ENCODE measurements around the gene ARL13B.
A peak's percentile ranks its signal among the peaks of the same experiment; 100 is the strongest.
"Not testable (repeated sequence)": the region's sequence is repeated elsewhere in the genome, so short reads cannot be mapped to it uniquely, and the experiment has no call there.

The ARL13B gene

GRCh38 chr3:94043285-94043684 lies 63.3 kb downstream of the ARL13B start:
- TF ChIP-seq ZFX (IDR thresholded peaks at IDR 0.05): no peak
- TF ChIP-seq CTCF (conservative IDR thresholded peaks at IDR 0.05): no peak
- H3K27ac ChIP-seq: no peak overlapping the region

- not testable (repeated sequence) for H3K27ac ChIP-seq
These were observed 64.4 kb downstream of the ARL13B start for GRCh38 chr3:94044100-94044936.

- no peak overlapping the region for H3K27ac ChIP-seq
- no peak for TF ChIP-seq ZFX (IDR thresholded peaks at IDR 0.05)
- no peak for TF ChIP-seq CTCF (conservative IDR thresholded peaks at IDR 0.05)
These were observed 66.6 kb downstream of the ARL13B start for GRCh38 chr3:94046533-94046932.

- TF ChIP-seq ZFX (IDR thresholded peaks at IDR 0.05) (no peak), CTCF (conservative IDR thresholded peaks at IDR 0.05) (no peak)
- no peak overlapping the region for H3K27ac ChIP-seq
These were observed 69.3 kb downstream of the ARL13B start for GRCh38 chr3:94049267-94049666.

GRCh38 chr3:94050546-94050945 lies 70.6 kb downstream of the ARL13B start:
- H3K27ac ChIP-seq: no peak overlapping the region
- no peak for TF ChIP-seq ZFX (IDR thresholded peaks at IDR 0.05)
- no peak for TF ChIP-seq CTCF (conservative IDR thresholded peaks at IDR 0.05)

GRCh38 chr3:94061297-94061696 lies 81.3 kb downstream of the ARL13B start:
- TF ChIP-seq ZFX (IDR thresholded peaks at IDR 0.05) (no peak), CTCF (conservative IDR thresholded peaks at IDR 0.05) (no peak)
- H3K27ac ChIP-seq: no peak overlapping the region

GRCh38 chr3:94062513-94063404 lies 82.8 kb downstream of the ARL13B start, which contains the start of the genes DHFR2 and NSUN3:
DHFR2 (minus strand) TSS chr3:94062916; CDS start chr3:94061511, 1,405 bp downstream.
NSUN3 (plus strand) TSS chr3:94063061; CDS start chr3:94063127, 66 bp downstream.
- peak within 1 kb of the TSS; percentile 80 for H3K27ac ChIP-seq
- TF ChIP-seq ZFX (IDR thresholded peaks at IDR 0.05) (no peak), CTCF (conservative IDR thresholded peaks at IDR 0.05) (no peak)

Measured in C4-2B (cell line).